NCI-H1105 treated with DMSO at 0.1 percent for 48 hours (cell line): ENCODE results near the gene GABRA6.
"Not testable (repeated sequence)": the region's sequence is repeated elsewhere in the genome, so short reads cannot be mapped to it uniquely, and the experiment has no call there.

ENCODE experiments used
- DNase-seq: peaks from one replicate; lab custom pipeline; 2025; lab: John Stamatoyannopoulos, UW

GABRA6 gene

DNA sequence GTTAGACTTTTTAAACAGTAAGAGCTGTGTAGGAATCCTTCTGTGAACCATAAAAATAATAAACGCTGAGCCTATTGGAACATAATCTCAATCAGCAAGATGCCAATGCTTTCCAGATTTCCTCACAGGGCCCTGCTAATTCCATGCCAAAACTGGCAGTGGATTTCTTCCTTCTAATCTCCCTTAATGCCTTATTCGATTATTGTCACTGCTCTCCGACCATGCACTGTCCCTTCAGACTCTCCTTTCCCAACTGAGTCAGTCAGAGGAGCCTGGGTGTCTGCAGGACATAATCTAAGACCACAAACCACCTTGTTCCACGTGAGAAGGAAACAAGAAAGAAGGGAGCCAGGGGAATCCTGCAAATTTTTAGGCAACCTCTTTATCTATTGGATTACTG is at the start of gene GABRA6:
TSS of gene GABRA6 (plus strand) at position 261 of the 400 bp plus-strand sequence. CDS start 269 bp downstream, outside the sequence.
- no peak for DNase-seq

DNA sequence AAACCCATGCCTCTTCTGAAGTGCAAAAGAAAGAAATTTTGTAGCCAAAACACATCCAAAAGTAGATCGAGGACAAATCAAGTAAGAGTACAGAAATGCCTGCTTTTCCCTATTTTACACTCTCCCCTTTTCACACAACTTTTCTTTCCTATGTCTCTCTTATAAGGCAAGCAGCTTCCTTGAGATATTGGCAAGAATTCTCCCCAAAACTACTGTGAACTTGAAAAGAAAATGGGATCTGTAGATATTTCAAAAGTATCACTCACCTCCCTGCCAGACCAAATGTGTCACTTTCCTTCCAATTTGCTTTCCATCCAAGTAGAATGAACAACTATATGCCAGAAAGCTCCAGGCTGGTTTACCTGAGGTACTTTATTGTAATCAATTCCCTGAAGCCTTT is 47.9 kb upstream of the GABRA6 start:
- no peak for DNase-seq

DNA sequence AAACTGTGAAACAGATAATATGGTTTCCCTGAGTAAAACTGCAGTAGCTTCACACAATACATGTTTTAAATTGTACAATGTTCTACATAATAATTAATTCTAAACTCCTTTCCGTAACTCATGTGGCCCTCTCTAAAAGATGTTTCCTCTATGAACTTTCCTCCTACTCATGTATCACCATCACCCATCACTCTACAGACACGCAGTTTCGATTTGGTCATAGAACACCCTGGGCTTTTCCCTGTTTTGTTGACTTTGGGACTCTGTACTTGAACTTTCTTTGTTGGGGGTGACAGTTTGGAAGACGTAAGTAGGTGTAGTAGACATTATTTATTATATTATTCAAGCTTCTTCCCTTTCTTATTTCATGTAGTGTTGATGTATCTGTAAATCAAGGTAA is 44.1 kb upstream of the GABRA6 start:
- no peak for DNase-seq

DNA sequence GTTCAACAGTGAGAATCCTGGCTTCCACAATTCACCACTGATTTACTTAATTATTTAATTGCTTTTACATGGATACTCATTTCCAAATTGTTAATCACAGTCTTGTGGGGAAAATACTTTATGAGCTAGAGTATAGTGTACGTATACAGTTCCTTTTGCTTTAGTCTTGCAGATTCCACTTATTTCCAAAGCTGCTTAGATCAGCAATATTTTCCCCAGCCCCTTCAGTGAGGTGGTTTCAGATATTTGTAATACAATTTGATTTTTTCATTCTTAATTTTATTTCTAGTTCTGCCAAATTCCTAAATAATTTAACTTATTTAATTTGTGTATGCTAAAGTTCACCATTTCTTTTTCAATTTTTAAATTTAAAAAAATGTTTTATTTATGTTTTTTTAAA is 40.3 kb upstream of the GABRA6 start:
- DNase-seq = no peak

DNA sequence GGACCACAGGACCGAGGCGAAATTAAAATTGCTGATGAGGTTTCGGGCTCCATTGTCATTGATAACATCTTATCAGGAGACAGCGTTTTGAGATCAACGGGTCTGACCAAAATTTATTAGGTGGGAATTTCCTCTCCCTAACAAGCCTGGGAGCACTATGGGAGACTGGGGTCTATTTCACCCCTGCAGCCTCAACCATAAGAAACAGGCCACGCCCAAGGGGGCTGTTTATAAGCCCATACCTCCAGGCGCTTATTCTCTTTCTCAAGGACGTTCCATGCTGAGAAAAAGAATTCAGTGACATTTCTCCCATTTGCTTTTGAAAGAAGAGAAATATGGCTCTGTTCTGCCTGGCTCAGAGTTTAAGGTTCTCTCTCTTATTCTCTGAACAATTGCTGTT is 33.6 kb upstream of the GABRA6 start:
- not testable (repeated sequence) for DNase-seq

DNA sequence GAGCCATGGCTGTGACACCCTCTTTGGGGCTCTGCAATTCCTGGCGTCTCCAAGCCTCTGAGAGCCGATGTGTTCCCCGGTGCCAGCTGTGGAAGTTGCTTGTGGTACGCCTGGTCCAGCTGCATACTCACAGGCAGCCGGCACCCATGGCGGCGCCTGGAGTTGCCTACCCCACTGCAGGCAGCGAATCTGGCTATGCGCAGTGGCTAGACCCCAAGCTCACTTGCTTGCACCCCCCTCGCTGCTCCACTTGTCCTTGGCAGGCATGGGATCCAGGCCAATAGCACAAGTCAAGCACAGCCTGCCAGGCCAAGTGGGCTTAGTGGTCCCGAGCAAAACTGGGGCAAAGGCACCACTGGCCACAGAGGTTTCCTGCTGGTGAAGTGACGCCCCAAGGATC is 24.7 kb upstream of the GABRA6 start:
- no peak for DNase-seq

DNA sequence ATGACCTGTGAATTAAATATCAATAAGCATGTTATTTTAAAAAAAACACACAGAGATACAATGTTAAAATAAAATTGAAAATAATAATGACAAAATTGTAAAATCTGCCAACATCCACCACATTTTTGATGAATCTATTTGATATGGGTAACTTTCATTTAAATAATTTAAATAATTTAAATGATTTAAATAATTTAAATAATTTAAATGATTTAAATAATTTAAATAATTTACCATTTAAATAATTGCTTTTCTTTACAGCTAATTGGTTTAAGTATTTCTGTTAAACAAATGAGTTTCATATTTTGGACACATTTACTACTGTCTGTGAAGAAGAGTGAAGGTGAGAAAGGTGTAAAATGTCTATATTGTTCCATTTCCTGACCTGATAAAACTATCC is 22.1 kb upstream of the GABRA6 start:
- no peak for DNase-seq

DNA sequence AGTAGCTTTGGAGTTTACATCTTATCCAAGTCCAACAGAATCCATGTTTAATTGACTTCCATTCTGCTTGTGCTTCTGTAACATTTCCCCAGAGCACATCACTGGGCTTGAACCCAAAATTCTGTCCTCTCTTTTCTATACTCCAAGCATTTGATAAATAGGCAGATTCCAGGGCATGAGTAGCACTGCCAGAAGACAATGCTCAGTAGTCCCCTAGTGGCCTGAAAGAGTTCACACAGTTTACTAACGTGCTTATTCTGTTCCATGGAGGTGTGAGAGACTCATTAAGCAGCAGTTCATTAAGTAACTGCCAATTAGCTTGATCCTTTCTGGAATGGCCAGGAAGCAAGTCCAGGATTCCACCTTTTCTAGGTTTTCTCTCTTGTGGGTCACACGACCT is 9.4 kb upstream of the GABRA6 start:
- no peak for DNase-seq

DNA sequence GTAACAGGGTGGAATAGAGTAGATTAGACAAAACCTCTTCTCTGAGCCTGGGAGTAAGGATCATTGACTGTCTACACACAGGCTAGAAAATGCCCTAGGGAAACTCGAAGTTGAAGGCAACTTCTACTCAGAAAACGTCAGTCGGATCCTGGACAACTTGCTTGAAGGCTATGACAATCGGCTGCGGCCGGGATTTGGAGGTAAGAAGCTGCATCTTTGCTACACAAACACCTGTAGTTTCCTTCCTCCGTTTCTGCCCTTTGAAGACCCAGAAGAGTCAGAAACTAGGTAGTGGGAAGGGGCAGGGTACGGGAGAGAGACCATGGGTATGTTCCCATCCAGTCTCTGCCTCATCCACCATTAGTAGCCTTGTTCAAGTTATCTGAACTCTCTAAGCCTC is 628 bp downstream of the GABRA6 start:
- no peak for DNase-seq

DNA sequence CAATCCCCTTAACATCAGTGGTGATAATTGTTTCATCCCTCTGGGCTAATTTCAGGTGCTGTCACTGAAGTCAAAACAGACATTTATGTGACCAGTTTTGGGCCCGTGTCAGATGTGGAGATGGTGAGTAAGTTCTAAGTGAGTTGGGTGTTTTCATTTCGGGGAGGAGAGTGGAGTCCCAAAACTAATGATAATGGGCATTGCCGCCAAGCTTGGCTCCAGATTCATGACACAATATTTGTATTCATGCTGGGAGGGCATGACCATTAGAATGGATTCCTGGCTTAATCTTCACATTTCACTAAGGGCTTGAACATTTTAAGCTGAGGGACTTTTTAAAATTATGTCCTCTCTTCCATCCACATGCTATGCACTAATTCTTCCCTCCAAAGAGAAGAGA is 1.4 kb downstream of the GABRA6 start:
- DNase-seq = no peak

DNA sequence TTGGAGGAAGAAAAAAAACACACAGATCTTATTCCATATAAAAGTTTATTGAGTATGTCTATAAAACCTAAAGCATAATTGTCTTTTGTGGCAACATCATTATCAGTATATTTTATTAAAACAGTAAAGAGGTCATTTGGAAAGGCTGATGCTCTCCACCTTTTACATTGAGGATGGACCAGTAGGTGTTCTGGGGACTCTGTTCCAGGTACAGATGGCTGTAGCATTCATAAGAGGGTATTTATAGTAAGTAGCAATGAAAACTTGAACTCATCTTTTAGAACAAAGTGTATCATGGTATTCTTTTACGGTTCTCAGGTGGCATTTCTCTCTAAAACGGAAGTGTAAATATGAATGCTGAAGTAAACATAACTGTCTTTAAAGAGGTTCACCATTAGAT is 1.8 kb downstream of the GABRA6 start:
- no peak for DNase-seq

DNA sequence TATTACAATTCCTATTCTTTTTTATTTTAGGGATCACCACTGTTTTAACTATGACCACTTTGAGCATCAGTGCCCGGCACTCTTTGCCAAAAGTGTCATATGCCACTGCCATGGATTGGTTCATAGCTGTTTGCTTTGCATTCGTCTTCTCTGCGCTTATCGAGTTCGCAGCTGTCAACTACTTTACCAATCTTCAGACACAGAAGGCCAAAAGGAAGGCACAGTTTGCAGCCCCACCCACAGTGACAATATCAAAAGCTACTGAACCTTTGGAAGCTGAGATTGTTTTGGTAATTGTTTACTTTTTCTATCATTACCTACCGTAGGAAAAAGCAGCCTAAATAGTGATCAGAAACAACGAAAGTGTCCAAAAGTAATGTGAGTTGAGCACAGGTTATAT is 6.4 kb downstream of the GABRA6 start:
- DNase-seq = no peak

DNA sequence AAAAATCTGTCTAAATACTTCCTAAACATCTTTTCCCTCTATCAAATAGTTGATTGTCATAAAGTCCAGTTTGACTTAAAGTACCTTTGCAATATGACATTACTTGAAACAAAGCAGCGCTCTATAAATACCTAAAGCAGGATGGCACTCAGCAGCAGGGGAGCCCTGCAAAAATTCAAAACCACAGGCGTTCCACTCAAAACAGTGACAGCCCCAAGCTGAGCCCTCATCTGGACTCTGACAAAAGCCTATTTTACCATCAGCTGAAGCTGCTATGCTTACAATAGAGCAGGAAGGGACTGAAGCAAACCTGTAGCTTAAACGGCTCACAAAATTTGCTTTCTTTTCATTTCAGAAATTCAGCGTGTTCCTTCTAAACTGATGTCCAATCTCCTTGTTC is 11.5 kb downstream of the GABRA6 start:
- DNase-seq = no peak

DNA sequence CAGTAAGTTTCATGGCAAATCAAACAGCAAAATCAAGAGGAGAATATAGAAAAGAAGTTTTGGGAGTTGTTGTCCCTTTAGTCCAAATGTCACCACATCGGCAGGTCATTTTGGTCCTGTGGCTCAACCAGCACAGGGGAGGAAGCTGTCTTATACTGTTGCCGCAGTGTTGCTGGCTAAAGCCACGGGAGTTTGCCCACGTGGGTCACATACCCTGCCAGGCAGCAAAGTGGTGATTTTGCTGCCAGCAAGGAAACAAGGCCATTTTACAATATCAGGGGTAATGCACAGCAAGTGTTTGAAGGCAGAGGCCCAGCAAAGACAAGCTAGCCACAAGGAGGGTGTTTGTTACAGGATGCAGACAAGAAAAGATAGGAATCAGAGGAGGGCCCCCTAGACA is 14.5 kb downstream of the GABRA6 start:
- no peak for DNase-seq

DNA sequence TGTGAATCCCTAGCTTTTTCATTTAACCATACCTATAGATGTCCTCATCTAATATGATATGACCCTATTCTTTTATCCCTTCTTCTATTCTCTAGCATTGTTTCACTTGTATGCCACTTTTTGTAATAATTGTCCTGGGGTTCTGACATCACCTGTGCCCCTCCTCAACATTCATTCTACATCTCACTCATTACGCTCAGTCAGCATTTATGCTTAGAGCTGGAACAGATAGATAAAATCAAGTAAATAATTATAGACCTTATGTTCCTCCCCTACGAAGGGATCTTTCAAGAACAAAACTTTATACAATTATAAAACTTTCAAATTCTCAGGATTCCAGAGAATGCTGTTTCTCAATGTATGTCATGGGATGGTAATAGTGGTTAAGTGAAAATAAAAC is 18.0 kb downstream of the GABRA6 start:
- DNase-seq = no peak

DNA sequence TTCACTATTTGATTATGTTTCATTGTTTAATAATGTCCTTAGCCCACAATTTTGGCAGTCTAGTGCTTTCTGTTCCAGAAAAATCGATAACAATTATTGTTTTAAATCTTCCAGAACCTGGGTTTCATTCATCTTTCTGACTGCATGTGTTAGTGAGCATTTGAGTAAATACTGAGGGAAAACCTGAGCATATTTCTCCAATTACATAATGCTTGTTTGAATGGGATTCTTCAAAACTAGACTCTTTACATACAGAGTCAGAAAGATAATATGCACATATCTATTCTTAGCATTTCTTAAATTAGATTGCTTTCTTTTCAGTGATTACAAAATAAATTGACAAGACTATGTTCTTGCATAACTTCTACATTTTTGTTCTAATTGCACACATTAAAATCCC is 21.9 kb downstream of the GABRA6 start:
- DNase-seq = no peak

DNA sequence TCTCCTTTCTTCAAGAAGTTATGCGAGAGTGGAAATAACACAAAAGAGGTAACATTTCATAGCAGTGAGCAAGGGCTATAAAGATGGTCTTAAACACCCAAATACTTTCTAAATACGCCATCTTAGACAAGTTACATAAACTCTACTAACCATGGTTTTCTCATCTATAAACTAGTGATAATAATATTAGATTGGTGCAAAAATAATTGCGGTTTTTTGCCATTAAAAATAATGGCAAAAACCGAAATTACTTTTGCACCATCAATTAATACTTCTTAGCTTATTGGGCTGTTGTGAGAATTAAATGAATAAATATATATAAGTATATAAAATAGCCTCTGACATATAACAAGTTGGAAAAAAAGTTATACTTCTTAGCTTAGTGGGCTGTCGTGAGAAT is 23.7 kb downstream of the GABRA6 start:
- DNase-seq = no peak

DNA sequence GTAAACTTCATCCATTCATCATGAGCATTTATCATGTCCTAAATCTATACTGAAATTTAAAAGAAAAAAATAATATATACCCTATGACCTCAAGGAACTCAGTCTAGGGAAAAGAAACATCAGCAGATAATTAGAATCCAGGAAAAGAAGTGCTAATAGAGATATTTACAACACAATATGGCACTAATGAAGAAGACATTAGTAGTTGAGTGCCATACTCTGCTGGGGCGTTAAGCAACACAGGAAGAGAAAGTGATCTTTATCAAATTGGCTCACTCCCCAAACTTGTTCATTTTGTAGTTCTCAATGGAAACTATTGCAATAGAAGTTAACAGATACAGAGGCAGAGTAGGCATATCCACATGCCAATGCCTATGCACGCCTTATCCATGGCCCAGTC is 27.5 kb downstream of the GABRA6 start:
- DNase-seq = no peak

DNA sequence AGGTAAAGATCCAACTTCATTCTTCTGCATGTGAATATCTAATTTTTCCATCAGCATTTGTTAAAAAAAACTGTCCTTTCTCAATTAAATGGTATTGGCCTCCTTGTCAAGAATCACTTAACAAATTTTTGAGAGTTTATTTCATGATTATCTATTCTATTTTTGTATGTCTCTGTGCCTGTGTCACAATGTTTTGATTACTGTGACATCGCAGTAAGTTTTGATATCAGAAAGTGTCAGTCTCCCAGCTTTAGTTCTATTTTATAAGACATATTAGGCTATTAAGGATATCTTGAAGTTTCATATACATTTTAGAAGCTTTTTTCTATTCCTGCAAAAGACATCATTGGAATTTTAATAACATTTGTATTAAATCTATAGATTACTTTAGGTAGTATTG is 33.6 kb downstream of the GABRA6 start:
- DNase-seq = no peak

DNA sequence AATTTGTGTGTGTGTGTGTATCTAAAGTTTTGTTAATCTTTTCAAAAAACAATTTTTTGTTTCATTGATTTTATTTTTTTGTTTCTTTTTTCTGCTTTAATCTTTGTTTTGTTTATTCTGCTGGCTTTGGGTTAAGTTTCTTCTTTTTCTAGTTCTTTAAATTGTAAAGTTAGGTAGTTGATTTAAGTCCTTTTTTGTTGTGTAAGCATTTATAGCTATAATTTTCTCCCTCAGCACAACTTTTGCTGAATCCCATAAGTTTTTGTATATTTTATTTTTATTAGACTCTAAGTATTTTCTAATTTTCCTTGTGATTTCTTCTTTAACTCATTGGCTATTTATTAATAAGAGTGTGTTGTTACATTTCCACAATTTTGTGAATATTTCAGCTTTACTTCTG is 34.9 kb downstream of the GABRA6 start:
- no peak for DNase-seq

DNA sequence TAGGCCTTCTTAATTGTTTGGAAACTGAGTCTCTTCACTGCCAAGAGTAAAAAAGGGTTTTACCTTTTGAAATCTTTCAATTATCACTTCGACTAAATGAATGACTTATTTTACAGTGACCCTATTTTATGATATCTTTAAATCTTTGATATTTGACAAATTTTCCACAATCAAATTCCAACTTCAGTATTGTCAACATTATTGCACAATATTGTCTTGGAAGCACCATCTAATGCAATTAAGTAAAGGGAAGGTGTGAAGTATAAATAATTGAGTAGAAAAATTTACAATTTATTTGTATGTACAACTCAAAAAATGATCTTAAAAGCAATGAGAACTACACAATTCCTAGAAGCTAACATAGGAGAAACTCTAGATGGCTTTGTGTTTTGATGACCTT is 49.2 kb downstream of the GABRA6 start:
- DNase-seq = no peak

DNA sequence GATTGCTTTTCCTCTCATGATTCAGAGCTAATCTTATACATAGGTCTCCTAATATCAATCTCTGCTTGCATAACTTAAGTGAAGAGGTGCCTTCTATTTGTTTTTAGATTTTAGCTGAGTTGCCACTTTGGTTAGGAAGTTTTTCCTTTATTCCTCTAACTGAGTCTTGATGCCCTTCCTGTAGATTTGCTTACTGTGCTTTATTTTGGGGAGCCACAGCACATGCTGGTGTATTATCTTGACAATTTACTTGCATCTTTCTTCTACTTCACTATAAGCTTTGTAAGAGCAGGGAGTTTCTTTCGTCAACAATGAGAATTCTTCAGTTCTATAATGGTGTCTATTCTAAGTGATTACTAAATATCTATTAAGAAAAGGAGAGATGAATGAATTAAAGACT is 54.9 kb downstream of the GABRA6 start:
- DNase-seq = no peak

DNA sequence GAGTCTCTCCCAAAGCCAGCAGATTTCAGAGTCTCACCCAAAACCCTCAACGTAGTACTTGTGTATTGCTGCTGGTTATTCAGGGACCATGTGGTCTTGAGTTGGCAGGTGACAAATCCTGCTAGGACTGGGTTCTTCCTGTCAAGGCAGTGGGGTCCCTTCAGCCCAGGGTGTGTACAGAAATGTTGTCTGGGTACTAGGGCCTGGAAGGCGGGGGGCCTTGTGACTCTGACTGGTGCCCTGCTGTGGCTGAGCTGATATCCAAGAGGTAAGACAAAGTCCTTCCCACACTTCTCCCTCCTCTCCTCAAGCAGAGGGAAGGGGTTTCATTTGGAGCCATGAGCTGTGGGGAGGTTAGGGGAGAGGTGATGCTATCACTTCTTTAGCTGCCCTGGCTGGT is 58.8 kb downstream of the GABRA6 start:
- DNase-seq = no peak

DNA sequence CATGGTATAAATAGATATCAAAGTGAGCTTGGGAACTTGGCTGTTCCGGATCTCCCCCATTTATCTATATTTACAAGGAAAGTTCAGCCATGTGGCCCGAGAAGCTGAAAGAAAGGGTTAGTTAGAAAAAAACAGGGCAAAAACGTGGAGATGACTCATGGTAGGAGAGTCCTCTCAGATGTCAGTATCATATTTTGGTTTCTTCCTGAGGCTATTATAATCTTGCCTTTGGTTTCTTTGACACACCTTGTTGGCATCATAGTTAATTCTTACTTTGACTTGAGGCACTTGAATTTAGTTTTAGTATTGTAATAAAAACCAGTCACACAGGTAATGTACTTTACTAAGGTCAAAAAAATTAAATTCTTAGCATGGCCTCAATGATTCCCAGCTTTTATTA is 59.9 kb downstream of the GABRA6 start:
- DNase-seq = no peak

DNA sequence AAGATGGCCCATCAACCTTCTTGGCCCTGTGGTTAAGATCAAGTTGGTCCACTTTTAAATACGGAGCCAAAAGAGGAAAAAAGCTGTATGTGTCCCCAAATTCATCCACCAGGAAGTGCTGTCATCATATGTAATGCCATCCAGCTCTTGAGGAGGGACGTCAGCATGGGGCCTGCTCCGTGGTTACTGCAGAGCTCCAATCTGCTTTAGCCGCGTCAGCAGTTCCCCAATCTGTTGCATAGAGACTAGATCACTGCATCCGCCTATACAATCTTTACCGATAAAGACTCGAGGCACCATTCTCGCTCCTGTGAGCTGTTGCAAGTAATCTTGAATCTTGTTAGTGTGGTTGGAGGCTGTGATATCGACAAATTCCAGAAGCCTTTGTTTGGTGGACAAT is 65.7 kb downstream of the GABRA6 start:
- DNase-seq = no peak
